HG03558 (cell line): ENCODE measurements around the gene PTPN13.
"Not testable (repeated sequence)": the region's sequence is repeated elsewhere in the genome, so short reads cannot be mapped to it uniquely, and the experiment has no call there.

Experiments
- ATAC-seq: cut with Tn5 transposase; IDR thresholded peaks from one replicate; pipeline ENCODE4 v1.9.1; 2021; ENCODE audit warnings: moderate number of reproducible peaks; ENCODE audit not compliant: unreplicated experiment; ENCODE audit errors: extremely low read depth

Gene PTPN13

DNA sequence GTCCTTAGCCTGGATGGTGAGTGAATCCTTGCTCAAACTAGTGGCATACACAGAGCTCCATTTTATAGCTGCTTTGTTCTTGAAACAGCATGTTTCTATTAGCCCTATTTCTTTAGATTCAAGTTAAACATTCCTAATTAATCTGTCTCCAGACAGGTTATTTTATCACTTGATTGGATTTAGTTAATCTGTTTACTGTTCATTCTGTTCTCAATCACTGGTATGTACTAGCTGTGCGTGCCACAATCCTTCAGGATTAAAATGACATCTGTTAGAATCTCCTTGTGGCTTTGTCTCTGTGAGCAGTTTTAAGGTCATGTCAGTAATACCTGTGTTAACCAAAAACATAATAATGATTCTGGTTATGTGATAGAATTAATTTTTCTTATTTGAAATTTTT is 36.5 kb downstream of the PTPN13 start:
- ATAC-seq, result no peak

DNA sequence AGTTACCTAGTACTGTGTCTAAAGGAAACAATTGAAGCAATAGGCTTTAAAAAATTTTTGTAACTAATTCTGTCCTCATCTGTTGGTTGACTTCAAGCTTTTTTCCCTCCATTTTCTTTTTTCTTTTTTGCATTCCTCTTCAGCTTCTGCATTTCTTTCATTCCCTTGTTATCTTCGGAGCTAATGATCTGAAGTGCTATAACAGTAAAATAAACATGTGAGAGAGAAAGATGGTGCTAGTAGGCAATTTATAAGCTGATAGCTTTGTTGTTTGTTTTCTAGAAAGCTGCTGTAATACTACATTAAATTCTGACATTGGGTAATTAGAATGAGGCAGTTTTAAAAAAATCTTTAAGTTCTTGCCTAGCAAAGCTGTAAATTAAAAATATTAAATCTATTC is 37.1 kb downstream of the PTPN13 start:
- ATAC-seq, result no peak

DNA sequence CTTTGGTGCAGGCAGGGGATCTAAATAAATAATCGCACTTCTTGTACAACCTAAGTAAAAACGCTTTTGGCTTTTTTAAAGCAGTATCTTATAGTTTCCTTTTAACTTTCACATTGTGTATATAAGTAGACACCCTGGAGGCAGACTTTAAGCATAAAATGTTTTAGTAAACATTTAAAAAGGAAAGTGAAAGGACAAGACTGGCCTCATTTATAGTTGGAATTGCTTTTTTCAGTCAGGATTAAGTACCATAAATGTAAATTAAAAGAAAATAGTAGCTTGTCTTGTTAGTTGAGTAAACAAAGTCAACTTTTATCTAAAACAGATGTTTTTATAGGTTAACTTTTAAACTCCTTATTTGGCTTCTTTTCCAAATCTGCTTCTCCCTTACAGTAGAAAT is 39.7 kb downstream of the PTPN13 start:
- ATAC-seq, result no peak

DNA sequence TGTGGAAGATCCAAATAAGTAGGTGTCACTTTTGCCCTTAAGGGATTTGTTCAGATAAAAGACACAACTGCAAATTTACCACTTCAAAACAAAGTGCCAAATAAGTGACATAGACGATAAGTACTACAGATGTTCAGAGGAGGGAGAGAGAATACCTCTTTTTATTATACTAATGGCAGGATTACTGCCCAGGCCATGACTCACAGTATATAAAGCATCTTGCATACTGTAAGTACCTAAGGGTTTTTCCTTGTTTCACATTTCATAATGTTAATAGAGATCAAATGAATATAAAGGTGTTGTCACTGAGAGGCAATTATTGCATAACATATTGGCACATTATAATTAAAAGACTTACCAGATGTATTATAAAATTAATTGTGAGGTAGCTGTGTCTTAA is 46.4 kb downstream of the PTPN13 start:
- no peak for ATAC-seq

DNA sequence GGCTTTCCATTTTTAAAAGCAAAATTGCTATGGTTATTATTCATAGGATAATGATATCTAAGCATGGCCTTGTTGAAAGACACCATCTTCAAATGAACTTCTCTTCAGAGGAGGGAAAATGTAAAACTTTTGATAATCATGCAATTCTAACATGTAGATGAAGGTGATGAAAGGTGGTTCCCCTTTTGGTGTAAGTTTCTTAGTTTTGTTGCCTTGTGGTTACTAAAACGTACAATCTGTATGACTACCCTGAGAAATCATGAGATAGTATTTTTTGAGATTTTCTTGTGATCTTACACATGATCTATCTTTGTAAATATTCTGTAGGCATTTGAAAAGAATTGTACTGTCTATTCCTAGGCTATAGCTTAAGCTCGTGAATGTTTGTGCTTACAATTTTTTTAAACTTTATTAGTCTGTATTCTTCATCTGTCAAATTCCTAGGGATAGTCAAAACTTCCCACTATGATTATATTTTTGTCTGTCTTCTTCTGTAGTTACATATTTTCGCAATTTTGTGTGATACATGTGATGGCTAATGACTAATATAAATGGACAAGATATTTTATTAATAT is 47.5 kb downstream of the PTPN13 start:
- no peak for ATAC-seq

GRCh38 chr4:86644892-86645291 is 50.8 kb downstream of the PTPN13 start:
- no peak for ATAC-seq

GRCh38 chr4:86652332-86652932 is 58.3 kb downstream of the PTPN13 start:
- no peak for ATAC-seq

GRCh38 chr4:86653237-86653865 is 59.2 kb downstream of the PTPN13 start:
- no peak for ATAC-seq

GRCh38 chr4:86656781-86657180 is 62.7 kb downstream of the PTPN13 start:
- ATAC-seq, result not testable (repeated sequence)

DNA sequence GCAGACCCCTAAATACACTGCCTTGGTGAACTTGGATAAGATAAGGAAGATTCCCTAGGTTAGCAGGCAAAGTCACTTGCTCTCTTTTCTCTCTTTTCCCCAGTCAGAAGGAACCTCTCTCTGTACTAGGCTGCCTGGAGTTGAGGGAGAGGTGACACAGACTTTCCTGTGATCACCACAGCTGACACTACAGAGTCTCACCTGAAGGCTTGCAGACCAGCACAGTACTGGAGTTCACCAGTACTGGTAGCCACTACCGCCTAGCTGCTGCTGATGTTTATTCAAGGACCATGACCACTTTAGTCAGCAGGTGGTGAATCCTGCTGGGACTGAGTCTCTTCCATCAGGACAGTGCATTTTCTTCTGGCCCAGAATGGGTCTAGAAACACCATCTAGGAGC is 63.3 kb downstream of the PTPN13 start:
- ATAC-seq, result no peak

- ATAC-seq, result no peak
Measured at GRCh38 chr4:86657910-86658309, 63.8 kb downstream of the PTPN13 start.

GRCh38 chr4:86660401-86660800 is 66.3 kb downstream of the PTPN13 start:
- ATAC-seq, result no peak

DNA sequence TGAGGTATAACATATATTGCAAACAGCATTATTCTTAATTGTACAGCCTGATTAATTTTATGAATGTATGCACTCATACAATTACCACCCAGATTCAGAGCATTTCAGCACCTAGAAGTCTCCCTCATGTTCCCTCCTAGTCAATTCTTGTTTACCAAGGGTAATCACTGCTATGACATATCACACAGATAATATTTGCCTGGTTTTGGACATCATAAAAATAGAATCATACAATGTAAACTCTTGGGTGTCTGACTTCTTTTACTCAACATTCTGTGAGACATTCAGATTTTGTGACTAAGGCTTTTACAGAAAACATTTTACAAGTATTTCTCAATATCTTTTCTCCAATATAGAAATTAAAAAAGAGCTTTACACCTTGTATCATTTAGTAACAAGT is 66.9 kb downstream of the PTPN13 start:
- ATAC-seq, result no peak

- ATAC-seq, result no peak
Measured at GRCh38 chr4:86661418-86661817, 67.3 kb downstream of the PTPN13 start.

DNA sequence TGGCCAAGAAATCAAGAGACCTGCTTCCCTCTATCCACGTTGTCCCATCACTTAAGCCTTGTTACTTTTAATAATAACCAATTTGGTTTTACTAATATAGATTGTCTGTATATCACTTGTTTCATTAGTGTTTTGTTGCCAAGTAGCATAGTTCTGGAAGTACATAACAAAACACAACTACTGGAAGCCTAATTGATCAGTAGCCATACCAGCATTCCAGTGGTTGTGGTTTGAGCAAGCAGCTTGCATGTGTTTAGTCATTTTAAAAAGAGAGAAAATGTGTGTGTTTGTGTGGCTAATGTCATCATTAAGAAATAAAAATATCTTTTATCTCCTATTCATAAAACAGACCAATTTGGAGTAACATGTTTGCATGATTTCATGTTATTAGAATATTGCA is 70.8 kb downstream of the PTPN13 start:
- no peak for ATAC-seq

DNA sequence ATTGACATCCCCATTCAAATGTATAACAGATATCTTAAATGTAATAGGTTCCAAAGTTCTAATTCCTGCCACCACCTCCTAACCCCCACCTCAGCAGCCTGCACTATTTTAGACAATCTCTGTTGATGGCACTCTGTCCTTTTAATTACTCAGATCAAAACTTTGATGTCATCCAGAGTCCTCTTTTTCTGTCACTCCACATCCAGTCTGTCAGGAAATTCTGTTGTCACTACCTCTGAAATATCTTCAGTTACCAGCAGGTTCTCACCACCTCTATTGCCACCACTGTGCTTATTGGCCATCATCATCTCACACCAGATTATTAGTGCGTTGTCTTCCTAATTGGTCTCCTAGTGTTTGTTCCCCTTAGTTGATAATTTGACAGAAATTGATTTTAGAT is 76.2 kb downstream of the PTPN13 start:
- ATAC-seq, result no peak

GRCh38 chr4:86670756-86671155 is 76.6 kb downstream of the PTPN13 start:
- no peak for ATAC-seq

GRCh38 chr4:86675548-86675947 is 81.4 kb downstream of the PTPN13 start:
- no peak for ATAC-seq

GRCh38 chr4:86678796-86679195 is 84.7 kb downstream of the PTPN13 start:
- ATAC-seq, result no peak

GRCh38 chr4:86679441-86679840 is 85.3 kb downstream of the PTPN13 start:
- no peak for ATAC-seq

- ATAC-seq, result no peak
Measured at GRCh38 chr4:86683167-86683566, 89.1 kb downstream of the PTPN13 start.

GRCh38 chr4:86683983-86684382 is 89.9 kb downstream of the PTPN13 start:
- ATAC-seq, result no peak
